HCT116 (cell line): ENCODE results near the gene DEPDC5. TPM values are rescaled to one million over a fixed set of nuclear protein-coding genes. Genes with fewer than 3 reads are reported as not detected.

Experiments used
- ATAC-seq: fragments of 200-7000 bp; cut with Tn5 transposase; 2 replicates; pipeline ENCODE4 v1.9.1; 2020; ENCODE audit warnings: mild to moderate bottlenecking, moderate library complexity
- BruUV-seq: library from RNA; stranded (reverse); fragments of 400-500 nt; replicated peaks from 2 replicates; lab custom pipeline; 2021; lab: Mats Ljungman, UMichigan
- CTCF ChIA-PET: fragments of 300-600 bp; sonication (Branson Sonifier 250); formaldehyde crosslinking; loops from one replicate; lab custom pipeline; 2021; ENCODE audit warnings: antibody characterized with exemption; lab: Charles Lee
- POLR2A ChIA-PET: fragments of 300-600, 350-600 bp; sonication (Branson Sonifier 250); formaldehyde crosslinking; loops from one replicate; lab custom pipeline; 2021; ENCODE audit warnings: antibody characterized with exemption; lab: Charles Lee
- RAD21 ChIA-PET, 2 experiments: fragments of 300-600 bp; sonication (Branson Sonifier 250); formaldehyde crosslinking; loops; one replicate each; lab custom pipeline; 2023; ENCODE audit warnings: low total read pairs in 2 of 2; ENCODE audit not compliant: uncharacterized antibody in 2 of 2, unreplicated experiment in 2 of 2, low non-redundant PET in 1 of 2; lab: Charles Lee
- DNase-seq: peaks from one replicate; pipeline ENCODE4 v3.0.0-alpha.2; 2010; ENCODE audit warnings: low read depth, low spot score
- H2AFZ ChIP-seq: fragments of 200-600 bp; shearing (Covaris generic), sonication (generic); 2 replicates; pipeline ENCODE4 v1.6.1; 2017; ENCODE audit warnings: low read depth, mixed run types, mixed read lengths, antibody characterized with exemption, low read length; ENCODE audit not compliant: poor library complexity, severe bottlenecking
- H3K27ac ChIP-seq: 2 replicates; pipeline ENCODE4 v1.5.1; 2012; ENCODE audit warnings: low read depth, low read length
- H3K27me3 ChIP-seq: fragments of 200-600 bp; sonication (generic); 2 replicates; pipeline ENCODE4 v1.6.1; 2016; ENCODE audit warnings: mixed run types, low read length, mixed read lengths; ENCODE audit not compliant: insufficient read depth
- H3K36me3 ChIP-seq, 2 experiments: fragments of 200-500 bp in 1 of 2; fragments of 200-600 bp in 1 of 2; sonication (Bioruptor generic) in 1 of 2; sonication (generic) in 1 of 2; 2 replicates each; pipeline versions ENCODE4 v1.5.1 to v1.6.1; 2014 to 2016; ENCODE audit warnings: low read length in 2 of 2, inconsistent platforms in 1 of 2, mixed read lengths in 1 of 2, mixed run types in 1 of 2; ENCODE audit not compliant: insufficient read depth in 2 of 2, control insufficient read depth in 1 of 2
- H3K4me1 ChIP-seq, 2 experiments: fragments of 200-600 bp in 1 of 2; sonication (generic) in 1 of 2; 2 replicates each; pipeline versions ENCODE4 v1.5.1 to v1.6.1; 2012 to 2017; ENCODE audit warnings: low read length in 2 of 2, inconsistent platforms in 1 of 2, mild to moderate bottlenecking in 1 of 2, mixed read lengths in 1 of 2, mixed run types in 1 of 2, moderate library complexity in 1 of 2; ENCODE audit not compliant: insufficient read depth in 2 of 2, control insufficient read depth in 1 of 2
- H3K4me2 ChIP-seq: fragments of 200-600 bp; sonication (generic); 2 replicates; pipeline ENCODE4 v1.6.1; 2017; ENCODE audit warnings: mixed run types, low read length, mixed read lengths
- H3K4me3 ChIP-seq, 2 experiments: fragments of 200-600 bp in 1 of 2; sonication (generic) in 1 of 2; replicated peaks in 1 of 2; 2 replicates each; pipeline ENCODE4 v1.5.1; 2011 to 2016; ENCODE audit warnings: low read length in 2 of 2, control low read depth in 1 of 2, low read depth in 1 of 2, mild to moderate bottlenecking in 1 of 2, mixed read lengths in 1 of 2, mixed run types in 1 of 2
- H3K79me2 ChIP-seq: fragments of 200-600 bp; sonication (generic); 2 replicates; pipeline ENCODE4 v1.6.1; 2017; ENCODE audit warnings: mild to moderate bottlenecking, mixed run types, low read length, moderate library complexity, mixed read lengths; ENCODE audit not compliant: insufficient read depth
- H3K9ac ChIP-seq: fragments of 200-600 bp; sonication (generic); 2 replicates; pipeline ENCODE4 v1.6.1; 2016; ENCODE audit warnings: low read length, mixed read lengths
- H3K9me2 ChIP-seq: fragments of 200-600 bp; sonication (generic), shearing (Covaris generic); 2 replicates; pipeline ENCODE4 v1.6.1; 2017; ENCODE audit warnings: mixed run types, mild to moderate bottlenecking, moderate library complexity; ENCODE audit not compliant: insufficient read depth
- H3K9me3 ChIP-seq, 2 experiments: fragments of 200-500 bp in 1 of 2; fragments of 200-600 bp in 1 of 2; sonication (Bioruptor generic) in 1 of 2; sonication (generic) in 1 of 2; 2 replicates each; pipeline ENCODE4 v1.6.1; 2014 to 2017; ENCODE audit warnings: low read length in 2 of 2, mixed read lengths in 2 of 2, inconsistent platforms in 1 of 2, low read depth in 1 of 2, mild to moderate bottlenecking in 1 of 2, mixed run types in 1 of 2, moderate library complexity in 1 of 2; ENCODE audit not compliant: control insufficient read depth in 1 of 2, insufficient read depth in 1 of 2
- H4K20me1 ChIP-seq: fragments of 200-600 bp; sonication (generic), shearing (Covaris generic); 2 replicates; pipeline ENCODE4 v1.6.1; 2017; ENCODE audit warnings: mixed run types, mild to moderate bottlenecking, moderate library complexity; ENCODE audit not compliant: insufficient read depth
- CBX3 ChIP-seq: IDR thresholded peaks from 2 replicates; pipeline ENCODE4 v1.6.1; 2012; ENCODE audit warnings: low read depth
- POLR2AphosphoS5 ChIP-seq: IDR thresholded peaks from 2 replicates; pipeline ENCODE4 v1.6.1; 2011; ENCODE audit warnings: mild to moderate bottlenecking, low read depth, low read length, moderate library complexity
- RAD21 ChIP-seq: IDR thresholded peaks from 2 replicates; pipeline ENCODE4 v1.6.1; 2012; ENCODE audit warnings: low read depth, mild to moderate bottlenecking
- intact Hi-C: fragments of 100-400 bp; cut with micrococcal nuclease; formaldehyde crosslinking; loops from 2 replicates; pipeline ENCODE4 v1.10.0; 2022
- total RNA-seq: library from RNA; stranded (reverse); gene quantifications from one replicate; pipeline ENCODE4 v1.2.1, GENCODE V29; 2021; ENCODE audit not compliant: unreplicated experiment
- TF ChIP-seq, protein P1 (sequence below), 3 experiments: fragments of 200-600 bp in 1 of 3; sonication (generic) in 1 of 3; IDR thresholded peaks in 2 of 3; conservative IDR thresholded peaks in 1 of 3; 2 replicates each; pipeline ENCODE4 v1.5.1; 2012 to 2017; ENCODE audit warnings: low read depth in 2 of 3, low read length in 2 of 3, antibody characterized with exemption in 1 of 3, borderline replicate concordance in 1 of 3, control low read depth in 1 of 3, mild to moderate bottlenecking in 1 of 3, mixed read lengths in 1 of 3, mixed run types in 1 of 3, moderate library complexity in 1 of 3; ENCODE audit not compliant: insufficient read depth in 1 of 3
- TF ChIP-seq, protein P2 (sequence below): IDR thresholded peaks from 2 replicates; pipeline ENCODE4 v1.6.1; 2012
- TF ChIP-seq, protein P3 (sequence below): IDR thresholded peaks from 2 replicates; pipeline ENCODE4 v1.6.1; 2012

Gene DEPDC5
- total RNA-seq, 1 experiment from 2014 or later: 35.0 TPM

DNA sequence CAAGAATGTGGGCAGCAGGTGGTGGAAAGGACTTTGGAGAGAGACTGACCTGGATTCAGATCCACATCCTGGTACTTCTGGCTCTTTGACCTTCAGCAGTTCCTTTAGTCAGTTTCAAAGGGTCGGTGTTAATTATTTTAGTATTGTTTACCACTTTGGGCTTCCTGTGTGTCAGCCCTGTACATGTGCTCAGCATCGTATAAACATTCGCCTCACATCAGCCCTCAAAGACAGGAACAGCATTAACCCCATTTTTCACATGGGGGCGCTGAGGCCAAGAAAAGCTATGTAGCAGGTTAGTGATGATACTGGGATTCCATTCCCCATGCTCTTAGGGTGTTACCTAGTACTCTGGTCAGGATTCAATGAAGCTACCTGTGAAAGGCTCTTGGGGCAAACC, 118.4 kb downstream of the DEPDC5 start:
- RAD21 ChIA-PET: no interaction called here
- peak; percentile 61 for ATAC-seq
- no peak overlapping the region for H3K27ac ChIP-seq

More for the DNA sequence above, 118.4 kb downstream of the DEPDC5 start:
- POLR2A ChIA-PET: no interaction called here
- Histone ChIP-seq H3K4me2 (no peak overlapping the region), H3K9me3 (no peaks in the 10 kb centered on the region), H3K27me3 (no peaks in the 10 kb centered on the region), H3K9ac (no peak overlapping the region), H2AFZ (no peak overlapping the region), H3K36me3 (peaks cover 8 to 22% of the 10 kb centered on the region in 2 experiments; a peak in 3 of 4 replicates), H3K79me2 (no peaks in the 10 kb centered on the region), H3K4me1 (no peaks in the 10 kb centered on the region), H4K20me1 (no peaks in the 10 kb centered on the region), H3K9me2 (no peaks in the 10 kb centered on the region), H3K4me3 (no peak overlapping the region)
- no TSS peak for BruUV-seq
- no peak for DNase-seq
- intact Hi-C loops: no loop called here
- TF ChIP-seq RAD21 (peak; percentile 7; the same call in 1 of the 2 replicates), CBX3 (no peak), POLR2AphosphoS5 (no peak)
- TF ChIP-seq, protein P1, sequence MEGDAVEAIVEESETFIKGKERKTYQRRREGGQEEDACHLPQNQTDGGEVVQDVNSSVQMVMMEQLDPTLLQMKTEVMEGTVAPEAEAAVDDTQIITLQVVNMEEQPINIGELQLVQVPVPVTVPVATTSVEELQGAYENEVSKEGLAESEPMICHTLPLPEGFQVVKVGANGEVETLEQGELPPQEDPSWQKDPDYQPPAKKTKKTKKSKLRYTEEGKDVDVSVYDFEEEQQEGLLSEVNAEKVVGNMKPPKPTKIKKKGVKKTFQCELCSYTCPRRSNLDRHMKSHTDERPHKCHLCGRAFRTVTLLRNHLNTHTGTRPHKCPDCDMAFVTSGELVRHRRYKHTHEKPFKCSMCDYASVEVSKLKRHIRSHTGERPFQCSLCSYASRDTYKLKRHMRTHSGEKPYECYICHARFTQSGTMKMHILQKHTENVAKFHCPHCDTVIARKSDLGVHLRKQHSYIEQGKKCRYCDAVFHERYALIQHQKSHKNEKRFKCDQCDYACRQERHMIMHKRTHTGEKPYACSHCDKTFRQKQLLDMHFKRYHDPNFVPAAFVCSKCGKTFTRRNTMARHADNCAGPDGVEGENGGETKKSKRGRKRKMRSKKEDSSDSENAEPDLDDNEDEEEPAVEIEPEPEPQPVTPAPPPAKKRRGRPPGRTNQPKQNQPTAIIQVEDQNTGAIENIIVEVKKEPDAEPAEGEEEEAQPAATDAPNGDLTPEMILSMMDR (IDR thresholded peaks at IDR 0.05 in 2 of 3, conservative IDR thresholded peaks at IDR 0.05 in 1 of 3; ENCODE audit: borderline replicate concordance in 1 of 3, insufficient read depth in 1 of 3, low read depth in 2 of 3, low read length in 2 of 3): 0 out of 6 replicates have a peak, but pooled peaks of 2 of the 3 experiments have one; percentile 11 to 25
- TF ChIP-seq, protein P2, sequence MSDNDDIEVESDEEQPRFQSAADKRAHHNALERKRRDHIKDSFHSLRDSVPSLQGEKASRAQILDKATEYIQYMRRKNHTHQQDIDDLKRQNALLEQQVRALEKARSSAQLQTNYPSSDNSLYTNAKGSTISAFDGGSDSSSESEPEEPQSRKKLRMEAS: no peak
- TF ChIP-seq, protein P3, sequence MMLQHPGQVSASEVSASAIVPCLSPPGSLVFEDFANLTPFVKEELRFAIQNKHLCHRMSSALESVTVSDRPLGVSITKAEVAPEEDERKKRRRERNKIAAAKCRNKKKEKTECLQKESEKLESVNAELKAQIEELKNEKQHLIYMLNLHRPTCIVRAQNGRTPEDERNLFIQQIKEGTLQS: no peak
- CTCF ChIA-PET: interaction anchor here (0.8 kb wide), 1 partner anchor 98 kb away, joined by 4 read pairs; no protein-coding TSS in a partner anchor
